Measurements from ENCODE around the gene FNIP2. TPM values are rescaled to one million over a fixed set of nuclear protein-coding genes. Genes with fewer than 3 reads are reported as not detected.
"Not testable (repeated sequence)": the region's sequence is repeated elsewhere in the genome, so short reads cannot be mapped to it uniquely, and the experiment has no call there.

FNIP2 gene
- total RNA-seq, 2 donors from 2014 or later, result 17.5 to 35.6 TPM

- DNase-seq (ENCODE audit: low spot score), result no peak
- peaks cover 5% of the 10 kb centered on the region for H3K9me3 Mint-ChIP-seq
- H3K27me3 Mint-ChIP-seq, result no peaks in the 10 kb centered on the region
- ATAC-seq, result peak; percentile 65 to 70
- peaks cover 42% of the 10 kb centered on the region for H3K36me3 Mint-ChIP-seq
- peak overlapping the region; percentile 26 for H3K4me3 Mint-ChIP-seq
- H3K27ac Mint-ChIP-seq, result peak overlapping the region; percentile 34 to 42
- H3K4me1 Mint-ChIP-seq (ENCODE audit: low read depth in 2 of 2), result peaks cover 25 to 33% of the 10 kb centered on the region in 2 donors
Measured at GRCh38 chr4:158873795-158874401, 105.1 kb downstream of the FNIP2 start.

GRCh38 chr4:158875026-158875425, 106.2 kb downstream of the FNIP2 start:
- H3K36me3 Mint-ChIP-seq, result peaks cover 45% of the 10 kb centered on the region
- no peak for ATAC-seq

GRCh38 chr4:158875455-158875854, 106.6 kb downstream of the FNIP2 start:
- no peak for DNase-seq (ENCODE audit: low spot score)
- Mint-ChIP-seq H3K36me3 (peaks cover 42% of the 10 kb centered on the region), H3K9me3 (peaks cover 9% of the 10 kb centered on the region), H3K27me3 (no peaks in the 10 kb centered on the region), H3K4me3 (no peak overlapping the region), H3K4me1 (ENCODE audit: low read depth in 2 of 2) (peaks cover 30 to 32% of the 10 kb centered on the region in 2 donors), H3K27ac (no peak overlapping the region)
- ATAC-seq, result no peak

More at GRCh38 chr4:158875026-158875425, 106.2 kb downstream of the FNIP2 start:
- Mint-ChIP-seq H3K27ac (no peak overlapping the region), H3K27me3 (no peaks in the 10 kb centered on the region), H3K9me3 (peaks cover 9% of the 10 kb centered on the region), H3K4me1 (ENCODE audit: low read depth in 2 of 2) (peaks cover 30 to 36% of the 10 kb centered on the region in 2 donors), H3K4me3 (no peak overlapping the region)
- no peak for DNase-seq (ENCODE audit: low spot score)

- ATAC-seq (no peak), DNase-seq (ENCODE audit: low spot score) (no peak)
- peaks cover 38% of the 10 kb centered on the region for H3K36me3 Mint-ChIP-seq
- H3K4me3 Mint-ChIP-seq, result no peak overlapping the region
- H3K27ac Mint-ChIP-seq, result no peak overlapping the region
- H3K4me1 Mint-ChIP-seq (ENCODE audit: low read depth in 2 of 2), result peaks cover 25 to 27% of the 10 kb centered on the region in 2 donors
- no peaks in the 10 kb centered on the region for H3K27me3 Mint-ChIP-seq
- peaks cover 9% of the 10 kb centered on the region for H3K9me3 Mint-ChIP-seq
Measured at GRCh38 chr4:158877069-158877468, 108.2 kb downstream of the FNIP2 start.

- peaks cover 20 to 23% of the 10 kb centered on the region in 2 donors for H3K4me1 Mint-ChIP-seq (ENCODE audit: low read depth in 2 of 2)
- not testable (repeated sequence) for H3K27ac Mint-ChIP-seq; ATAC-seq; H3K9me3 Mint-ChIP-seq; H3K27me3 Mint-ChIP-seq; DNase-seq (ENCODE audit: low spot score); H3K4me3 Mint-ChIP-seq
- peaks cover 25% of the 10 kb centered on the region for H3K36me3 Mint-ChIP-seq
Measured at GRCh38 chr4:158882142-158882541, 113.3 kb downstream of the FNIP2 start.

- Mint-ChIP-seq H3K4me1 (ENCODE audit: low read depth in 2 of 2) (peaks cover 11 to 12% of the 10 kb centered on the region in 2 donors), H3K36me3 (peaks cover 10% of the 10 kb centered on the region), H3K27ac (no peak overlapping the region), H3K27me3 (no peaks in the 10 kb centered on the region), H3K4me3 (no peak overlapping the region), H3K9me3 (no peaks in the 10 kb centered on the region)
- no peak for ATAC-seq
- DNase-seq (ENCODE audit: low spot score), result no peak
Measured at GRCh38 chr4:158884280-158884679, 115.5 kb downstream of the FNIP2 start.

GRCh38 chr4:158885564-158885963, 116.7 kb downstream of the FNIP2 start:
- H3K9me3 Mint-ChIP-seq, result no peaks in the 10 kb centered on the region
- peaks cover 14% of the 10 kb centered on the region for H3K36me3 Mint-ChIP-seq
- no peak overlapping the region for H3K4me3 Mint-ChIP-seq
- DNase-seq (ENCODE audit: low spot score), result no peak
- H3K27me3 Mint-ChIP-seq, result no peaks in the 10 kb centered on the region
- H3K4me1 Mint-ChIP-seq (ENCODE audit: low read depth in 2 of 2), result peaks cover 10 to 11% of the 10 kb centered on the region in 2 donors
- no peak for ATAC-seq
- no peak overlapping the region for H3K27ac Mint-ChIP-seq

- ATAC-seq, result no peak
- peaks cover 1 to 2% of the 10 kb centered on the region in 2 donors for H3K4me1 Mint-ChIP-seq (ENCODE audit: low read depth in 2 of 2)
- H3K27me3 Mint-ChIP-seq, result no peaks in the 10 kb centered on the region
Measured at GRCh38 chr4:158890294-158890693, 121.5 kb downstream of the FNIP2 start.

GRCh38 chr4:158891256-158891655, 122.4 kb downstream of the FNIP2 start:
- H3K36me3 Mint-ChIP-seq, result peaks cover 11% of the 10 kb centered on the region
- no peaks in the 10 kb centered on the region for H3K27me3 Mint-ChIP-seq
- no peaks in the 10 kb centered on the region for H3K9me3 Mint-ChIP-seq
- peaks cover 8 to 9% of the 10 kb centered on the region in 2 donors for H3K4me1 Mint-ChIP-seq (ENCODE audit: low read depth in 2 of 2)
- ATAC-seq (no peak), DNase-seq (ENCODE audit: low spot score) (no peak)
- no peak overlapping the region for H3K27ac Mint-ChIP-seq
- H3K4me3 Mint-ChIP-seq, result no peak overlapping the region

More at GRCh38 chr4:158890294-158890693, 121.5 kb downstream of the FNIP2 start:
- no peak overlapping the region for H3K27ac Mint-ChIP-seq
- no peak overlapping the region for H3K4me3 Mint-ChIP-seq
- DNase-seq (ENCODE audit: low spot score), result no peak
- no peaks in the 10 kb centered on the region for H3K9me3 Mint-ChIP-seq
- H3K36me3 Mint-ChIP-seq, result peaks cover 11% of the 10 kb centered on the region

GRCh38 chr4:158894826-158895225, 126.0 kb downstream of the FNIP2 start:
- ATAC-seq, result no peak
- DNase-seq (ENCODE audit: low spot score), result no peak
- Mint-ChIP-seq H3K36me3 (peaks cover 29% of the 10 kb centered on the region), H3K27me3 (no peaks in the 10 kb centered on the region), H3K9me3 (no peaks in the 10 kb centered on the region), H3K4me3 (no peak overlapping the region), H3K4me1 (ENCODE audit: low read depth in 2 of 2) (peaks cover 31 to 38% of the 10 kb centered on the region in 2 donors), H3K27ac (no peak overlapping the region)

GRCh38 chr4:158895797-158896576, 127.2 kb downstream of the FNIP2 start:
- DNase-seq (ENCODE audit: low spot score) (no peak), ATAC-seq (peak; percentile 56 to 68)
- H3K36me3 Mint-ChIP-seq, result peaks cover 31% of the 10 kb centered on the region
- peaks cover 39 to 46% of the 10 kb centered on the region in 2 donors for H3K4me1 Mint-ChIP-seq (ENCODE audit: low read depth in 2 of 2)
- no peaks in the 10 kb centered on the region for H3K27me3 Mint-ChIP-seq
- H3K9me3 Mint-ChIP-seq, result no peaks in the 10 kb centered on the region
- peak overlapping the region; percentile 63 to 82 for H3K27ac Mint-ChIP-seq
- peak overlapping the region; percentile 34 for H3K4me3 Mint-ChIP-seq

GRCh38 chr4:158896577-158897238, 127.9 kb downstream of the FNIP2 start:
- Mint-ChIP-seq H3K27ac (peak overlapping the region; percentile 63 to 82), H3K36me3 (peaks cover 36% of the 10 kb centered on the region), H3K4me3 (peak overlapping the region; percentile 38), H3K4me1 (ENCODE audit: low read depth in 2 of 2) (peaks cover 41 to 50% of the 10 kb centered on the region in 2 donors)
- ATAC-seq, result peak in 1 of 2 donors; percentile 70
- H3K9me3 Mint-ChIP-seq; DNase-seq (ENCODE audit: low spot score); H3K27me3 Mint-ChIP-seq: not testable (repeated sequence)

GRCh38 chr4:158900408-158900807, 131.6 kb downstream of the FNIP2 start:
- peaks cover 48 to 56% of the 10 kb centered on the region in 2 donors for H3K4me1 Mint-ChIP-seq (ENCODE audit: low read depth in 2 of 2)
- not testable (repeated sequence) for H3K9me3 Mint-ChIP-seq; ATAC-seq; H3K27ac Mint-ChIP-seq; H3K27me3 Mint-ChIP-seq; H3K4me3 Mint-ChIP-seq; DNase-seq (ENCODE audit: low spot score)
- peaks cover 44% of the 10 kb centered on the region for H3K36me3 Mint-ChIP-seq
